GM19395 (cell line): Measurements from ENCODE around the gene ETV4.
A peak's percentile ranks its signal among the peaks of the same experiment; 100 is the strongest.
"Not testable (repeated sequence)": the region's sequence is repeated elsewhere in the genome, so short reads cannot be mapped to it uniquely, and the experiment has no call there.

Source experiments
- ATAC-seq: cut with Tn5 transposase; IDR thresholded peaks from one replicate; pipeline ENCODE4 v1.9.1; 2021; ENCODE audit warnings: mild to moderate bottlenecking, moderate library complexity; ENCODE audit not compliant: unreplicated experiment

The ETV4 gene

DNA sequence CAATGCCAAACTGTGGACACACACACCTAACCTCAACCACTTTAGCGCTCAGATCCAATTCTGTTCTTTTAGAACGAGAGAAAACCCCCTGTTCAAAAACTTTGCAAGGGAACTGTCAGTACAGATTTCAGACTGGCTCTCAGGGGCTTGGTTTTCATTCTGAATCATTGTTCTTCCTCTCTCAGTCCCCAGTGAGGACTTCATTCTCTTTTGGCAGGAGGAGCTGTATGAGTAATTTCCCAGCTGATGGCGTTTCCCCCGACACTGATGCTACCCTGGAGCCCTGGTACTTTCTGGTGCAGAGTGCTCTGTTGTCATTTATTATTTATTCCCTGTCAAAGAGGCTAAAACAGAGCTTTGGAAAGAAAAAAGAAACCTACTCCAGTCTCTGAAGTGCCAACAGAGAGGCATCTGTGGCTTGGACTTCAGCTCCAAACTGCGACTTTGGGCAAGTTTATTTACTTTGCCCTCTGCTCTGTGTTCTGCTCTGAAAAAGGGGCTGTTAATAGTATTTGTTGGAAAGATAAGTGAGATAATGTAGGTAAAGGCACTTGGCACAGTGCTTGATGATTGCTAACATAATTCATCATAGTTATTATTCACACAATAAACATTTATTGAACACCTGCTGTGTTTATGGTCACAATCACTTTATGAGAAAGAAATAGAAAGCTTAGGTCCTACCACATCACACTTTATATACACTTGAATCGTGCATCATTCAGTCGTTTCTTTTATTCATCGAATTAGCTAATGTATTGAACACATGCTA lies 28.3 kb downstream of the ETV4 start:
- peak; percentile 54 for ATAC-seq

- ATAC-seq, result peak; percentile 32
These were observed 29.0 kb downstream of the ETV4 start for GRCh38 chr17:43517161-43517560.

DNA sequence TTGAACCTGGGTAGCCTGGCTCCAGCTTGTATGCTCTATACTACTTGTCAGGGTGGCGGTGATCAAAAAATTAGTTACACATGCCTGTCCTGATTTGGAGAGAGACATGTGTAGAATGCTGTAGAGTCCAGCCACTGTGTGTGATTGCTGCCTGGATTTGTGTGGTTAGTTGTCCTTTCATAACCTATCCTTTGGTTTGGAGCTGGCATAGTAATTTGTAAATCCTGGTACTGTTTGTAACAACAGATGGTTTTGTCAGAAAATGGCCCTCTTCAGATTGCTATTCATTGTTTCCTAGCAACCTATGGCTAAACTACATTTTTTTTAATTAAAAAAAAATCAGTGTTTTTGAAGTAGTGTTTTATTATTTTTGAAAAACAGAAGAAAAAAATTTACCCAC lies 30.5 kb downstream of the ETV4 start:
- ATAC-seq, result no peak

GRCh38 chr17:43511199-43511598 lies 34.9 kb downstream of the ETV4 start:
- not testable (repeated sequence) for ATAC-seq

GRCh38 chr17:43509440-43509839 lies 36.7 kb downstream of the ETV4 start:
- not testable (repeated sequence) for ATAC-seq

DNA sequence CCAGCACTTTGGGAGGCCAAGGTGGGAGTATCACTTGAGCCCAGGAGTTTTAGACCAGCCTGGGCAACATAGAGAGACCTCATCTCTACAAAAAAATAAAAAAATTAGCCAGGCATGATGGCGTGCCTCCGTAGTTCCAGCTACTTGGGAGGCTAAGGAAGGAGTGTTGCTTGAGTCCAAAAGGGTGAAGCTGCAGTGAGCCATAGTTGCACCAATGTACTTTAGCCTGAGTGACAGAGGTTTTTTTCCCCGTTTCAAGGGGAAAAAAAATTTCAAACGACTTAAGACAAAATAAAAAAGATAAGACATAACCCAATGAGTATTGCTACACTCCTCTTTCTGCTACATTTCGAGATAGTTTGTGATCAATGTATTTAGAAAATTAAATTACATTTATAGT lies 55.5 kb downstream of the ETV4 start:
- ATAC-seq, result no peak

DNA sequence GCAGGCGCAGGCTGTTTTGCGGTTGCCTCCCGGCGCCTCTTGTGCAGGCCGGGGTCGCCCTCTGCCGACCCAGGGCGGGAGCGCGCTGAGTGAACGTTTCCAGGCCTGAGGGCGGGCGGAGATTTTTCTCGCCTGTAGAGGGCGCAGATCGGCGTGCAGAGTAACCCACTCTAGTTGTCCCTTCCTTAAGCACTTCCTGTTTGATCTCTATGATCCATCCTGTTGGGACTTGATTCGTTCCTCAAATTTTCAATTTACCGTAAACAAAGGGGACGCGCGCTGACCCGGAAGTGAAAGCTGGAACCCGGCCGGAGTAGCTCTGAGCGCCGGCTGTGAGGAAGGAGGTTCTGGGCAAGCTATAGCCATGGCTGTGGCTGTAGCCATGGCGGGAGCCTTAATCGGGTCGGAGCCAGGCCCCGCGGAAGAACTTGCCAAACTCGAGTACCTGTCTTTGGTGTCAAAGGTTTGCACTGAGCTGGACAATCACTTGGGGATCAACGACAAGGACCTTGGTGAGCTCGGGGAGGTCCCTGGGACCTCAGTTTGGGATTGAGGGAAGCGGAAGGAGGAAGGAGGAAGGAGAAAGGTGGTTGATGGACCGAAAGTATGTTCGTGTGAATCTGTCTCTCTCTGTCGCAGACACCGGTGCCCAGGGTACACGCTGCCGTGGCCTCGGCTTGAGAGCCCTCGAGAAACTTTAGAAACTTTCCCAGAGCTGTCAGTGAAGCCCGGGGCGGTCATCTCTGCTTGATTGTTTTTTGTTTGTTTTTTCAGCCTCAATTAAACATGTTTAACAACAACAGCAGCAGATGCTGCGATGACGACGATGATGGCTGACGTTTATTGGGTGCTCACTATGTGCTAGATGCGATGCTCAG lies 62.2 kb downstream of the ETV4 start, which contains the start of gene DHX8:
DHX8 (plus strand) TSS at position 302 of the 878 bp plus-strand sequence; CDS start at position 365, 63 bp downstream.
- ATAC-seq, result peak; percentile 91

DNA sequence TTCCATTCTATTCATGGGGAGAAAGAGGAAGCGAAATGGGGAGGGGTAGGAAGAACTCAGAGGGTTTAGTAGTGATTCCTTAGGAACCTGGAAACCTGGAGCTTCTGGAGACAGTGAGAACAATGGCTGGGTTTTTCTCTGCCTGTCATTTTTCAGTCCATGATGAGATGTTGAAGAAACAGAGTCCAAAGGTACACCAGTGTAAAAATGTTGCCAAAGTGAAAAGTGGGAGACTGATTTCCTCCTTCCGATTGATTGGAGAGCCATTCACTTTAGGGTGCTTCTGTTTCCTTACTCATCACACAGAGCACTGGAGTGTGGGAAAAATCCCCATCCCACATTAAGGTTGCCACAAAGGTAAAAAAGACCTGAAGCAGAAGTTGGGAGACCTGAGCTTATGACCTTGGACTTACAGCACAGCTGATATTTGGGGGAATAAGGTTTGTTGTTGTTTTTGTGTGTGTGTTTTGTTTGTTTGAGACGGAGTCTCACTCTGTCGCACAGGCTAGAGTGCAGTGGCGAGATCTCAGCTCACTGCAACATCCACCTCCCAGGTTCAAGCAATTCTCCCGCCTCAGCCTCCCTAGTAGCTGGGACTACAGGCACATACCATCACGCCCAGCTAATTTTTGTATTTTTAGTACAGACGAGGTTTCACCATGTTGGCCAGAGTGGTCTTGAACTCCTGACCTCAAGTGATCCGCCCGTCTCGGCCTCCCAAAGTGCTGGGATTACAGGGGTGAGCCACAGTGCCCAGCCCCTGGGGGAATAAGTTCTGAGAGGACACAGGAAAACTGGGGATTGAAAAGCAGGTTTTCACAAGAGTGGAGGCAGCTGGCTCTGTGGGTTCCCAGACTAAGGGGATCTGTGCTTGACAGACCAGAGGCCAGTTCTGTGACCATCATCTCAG lies 63.8 kb downstream of the ETV4 start:
- no peak for ATAC-seq

- ATAC-seq, result no peak
These were observed 66.2 kb downstream of the ETV4 start for GRCh38 chr17:43479948-43480347.
